Measurements from ENCODE around the gene HOXB3.
A peak's percentile ranks its signal among the peaks of the same experiment; 100 is the strongest.

Gene HOXB3

GRCh38 chr17:48597778-48598631 lies 8.0 kb upstream of the HOXB3 start:
- DNase-seq (ENCODE audit: low spot score): no peak

GRCh38 chr17:48597528-48597777 lies 7.4 kb upstream of the HOXB3 start:
- DNase-seq (ENCODE audit: low spot score): no peak

GRCh38 chr17:48596735-48597527 lies 6.9 kb upstream of the HOXB3 start:
- no peak for DNase-seq (ENCODE audit: low spot score)

- no peak for DNase-seq (ENCODE audit: low spot score)
These were observed 6.1 kb upstream of the HOXB3 start for GRCh38 chr17:48596000-48596734.

GRCh38 chr17:48595278-48595999 lies 5.4 kb upstream of the HOXB3 start:
- DNase-seq (ENCODE audit: low spot score): no peak

- no peak for DNase-seq (ENCODE audit: low spot score)
These were observed 4.7 kb upstream of the HOXB3 start for GRCh38 chr17:48594538-48595277.

- DNase-seq (ENCODE audit: low spot score): peak; percentile 77
These were observed 3.9 kb upstream of the HOXB3 start for GRCh38 chr17:48593840-48594537.

GRCh38 chr17:48593126-48593829 lies 3.2 kb upstream of the HOXB3 start, which contains the start of gene HOXB5:
Gene HOXB5, minus strand, starts transcription at chr17:48593779. Its CDS starts 97 bp downstream, at chr17:48593682.
- DNase-seq (ENCODE audit: low spot score): no peak

- no peak for DNase-seq (ENCODE audit: low spot score)
These were observed 2.5 kb upstream of the HOXB3 start for GRCh38 chr17:48592577-48592976.

- no peak for DNase-seq (ENCODE audit: low spot score)
These were observed 2.0 kb upstream of the HOXB3 start for GRCh38 chr17:48592057-48592514.

- no peak for DNase-seq (ENCODE audit: low spot score)
These were observed 1.4 kb upstream of the HOXB3 start for GRCh38 chr17:48591255-48592056.

- DNase-seq (ENCODE audit: low spot score): no peak
These were observed 643 bp upstream of the HOXB3 start for GRCh38 chr17:48590607-48591161.

- no peak for DNase-seq (ENCODE audit: low spot score)
These were observed 796 bp downstream of the HOXB3 start for GRCh38 chr17:48589060-48589830.

GRCh38 chr17:48588528-48588927 lies 1.5 kb downstream of the HOXB3 start:
- DNase-seq (ENCODE audit: low spot score): no peak

GRCh38 chr17:48588074-48588415 lies 2.0 kb downstream of the HOXB3 start:
- no peak for DNase-seq (ENCODE audit: low spot score)

GRCh38 chr17:48587276-48588073 lies 2.6 kb downstream of the HOXB3 start:
- no peak for DNase-seq (ENCODE audit: low spot score)
